GM19239 (cell line): ENCODE results near the gene STK40.

Experiments used
- DNase-seq: peaks from one replicate; pipeline ENCODE4 v3.0.0; 2011; ENCODE audit warnings: low spot score; ENCODE audit not compliant: insufficient read length
- FAIRE-seq: peaks from 2 replicates; lab custom pipeline; 2011; peaks lifted over from hg19 to GRCh38; lab: Jason Lieb, UNC

Gene STK40

GRCh38 chr1:36400514-36400824 is 14.7 kb upstream of the STK40 start:
- FAIRE-seq (no peak), DNase-seq (no peak)

GRCh38 chr1:36398370-36398977 is 12.8 kb upstream of the STK40 start:
- peak; percentile 23 for FAIRE-seq

GRCh38 chr1:36397378-36398230 is 11.9 kb upstream of the STK40 start, which contains the start of gene LSM10:
Gene LSM10 (minus strand): TSS chr1:36397908. CDS start chr1:36394129, 3,779 bp downstream.
- FAIRE-seq (peak; percentile 89), DNase-seq (peak; percentile 84)

More at GRCh38 chr1:36398370-36398977, 12.8 kb upstream of the STK40 start:
- no peak for DNase-seq

GRCh38 chr1:36397083-36397377 is 11.3 kb upstream of the STK40 start:
- peak; percentile 72 for FAIRE-seq

GRCh38 chr1:36396359-36396758 is 10.6 kb upstream of the STK40 start:
- DNase-seq (no peak), FAIRE-seq (no peak)

More at GRCh38 chr1:36397083-36397377, 11.3 kb upstream of the STK40 start:
- no peak for DNase-seq

GRCh38 chr1:36393686-36394085 is 8.0 kb upstream of the STK40 start:
- FAIRE-seq, result no peak
- DNase-seq, result no peak

GRCh38 chr1:36392836-36393235 is 7.1 kb upstream of the STK40 start:
- no peak for DNase-seq
- FAIRE-seq, result no peak

GRCh38 chr1:36391271-36391670 is 5.5 kb upstream of the STK40 start:
- FAIRE-seq (no peak), DNase-seq (no peak)

GRCh38 chr1:36390411-36390810 is 4.7 kb upstream of the STK40 start:
- DNase-seq, result no peak
- peak; percentile 86 for FAIRE-seq

- FAIRE-seq, result peak; percentile 78
- no peak for DNase-seq
Measured at GRCh38 chr1:36389999-36390398, 4.3 kb upstream of the STK40 start.

- FAIRE-seq (no peak), DNase-seq (no peak)
Measured at GRCh38 chr1:36389261-36389660, 3.5 kb upstream of the STK40 start.

- FAIRE-seq (peak; percentile 56), DNase-seq (no peak)
Measured at GRCh38 chr1:36387141-36387949, 1.6 kb upstream of the STK40 start.

- DNase-seq, result peak; percentile 88
Measured at GRCh38 chr1:36386265-36387140, 779 bp upstream of the STK40 start.

GRCh38 chr1:36384542-36385409 is 948 bp downstream of the STK40 start:
- no peak for DNase-seq
- peak; percentile 74 for FAIRE-seq

More at GRCh38 chr1:36386265-36387140, 779 bp upstream of the STK40 start:
- FAIRE-seq, result peak; percentile 98

GRCh38 chr1:36383240-36383639 is 2.5 kb downstream of the STK40 start:
- FAIRE-seq, result no peak
- no peak for DNase-seq

GRCh38 chr1:36382669-36383068 is 3.1 kb downstream of the STK40 start:
- no peak for FAIRE-seq
- DNase-seq, result no peak

GRCh38 chr1:36382231-36382630 is 3.5 kb downstream of the STK40 start:
- DNase-seq (no peak), FAIRE-seq (no peak)

GRCh38 chr1:36381405-36381804 is 4.3 kb downstream of the STK40 start:
- no peak for FAIRE-seq

GRCh38 chr1:36380782-36381181 is 4.9 kb downstream of the STK40 start:
- no peak for FAIRE-seq
- no peak for DNase-seq

More at GRCh38 chr1:36381405-36381804, 4.3 kb downstream of the STK40 start:
- DNase-seq, result no peak
